Panc1 (cell line): ENCODE results near the gene WDR1. TPM values are rescaled to one million over a fixed set of nuclear protein-coding genes. Genes with fewer than 3 reads are reported as not detected.

ENCODE experiments used
- ATAC-seq: fragments of 200-7000 bp; cut with Tn5 transposase; 2 replicates; pipeline ENCODE4 v1.9.1; 2020; ENCODE audit warnings: mild to moderate bottlenecking, moderate library complexity
- BruUV-seq: library from RNA; stranded (reverse); fragments of 400-500 nt; replicated peaks from 2 replicates; lab custom pipeline; 2021; lab: Mats Ljungman, UMichigan
- CTCF ChIA-PET: fragments of 300-600 bp; sonication (Branson Sonifier 250); formaldehyde crosslinking; loops from one replicate; lab custom pipeline; 2022; ENCODE audit warnings: antibody characterized with exemption; lab: Charles Lee
- POLR2A ChIA-PET: fragments of 300-600 bp; sonication (Branson Sonifier 250); formaldehyde crosslinking; loops from one replicate; lab custom pipeline; 2022; ENCODE audit warnings: antibody characterized with exemption; lab: Charles Lee
- DNase-seq: peaks from one replicate; pipeline ENCODE4 v3.0.0-alpha.2; 2010; ENCODE audit warnings: low read depth, low spot score
- H3K27ac ChIP-seq: 2 replicates; pipeline ENCODE4 v1.5.1; 2011; ENCODE audit warnings: mild to moderate bottlenecking, low read length, inconsistent platforms
- H3K27me3 ChIP-seq: fragments of 200-500 bp; sonication (Bioruptor generic); 2 replicates; pipeline ENCODE4 v1.6.0; 2014; ENCODE audit warnings: low read length, inconsistent platforms; ENCODE audit not compliant: control insufficient read depth, insufficient read depth
- H3K36me3 ChIP-seq: fragments of 200-500 bp; sonication (Bioruptor generic); 2 replicates; pipeline ENCODE4 v1.5.1; 2014; ENCODE audit warnings: inconsistent platforms, mild to moderate bottlenecking, low read length, moderate library complexity; ENCODE audit not compliant: control insufficient read depth, insufficient read depth
- H3K4me1 ChIP-seq: 2 replicates; pipeline ENCODE4 v1.5.1; 2011; ENCODE audit warnings: inconsistent platforms, mild to moderate bottlenecking, low read length, moderate library complexity; ENCODE audit not compliant: control insufficient read depth, insufficient read depth
- H3K4me3 ChIP-seq, 2 experiments: 2 replicates each; pipeline ENCODE4 v1.5.1; 2011 to 2012; ENCODE audit warnings: low read depth in 2 of 2, low read length in 2 of 2, mild to moderate bottlenecking in 2 of 2, inconsistent platforms in 1 of 2, moderate library complexity in 1 of 2
- H3K9me3 ChIP-seq: fragments of 200-500 bp; sonication (Bioruptor generic); 2 replicates; pipeline ENCODE4 v1.5.1; 2014; ENCODE audit warnings: low read depth, mild to moderate bottlenecking, inconsistent platforms, low read length, moderate library complexity; ENCODE audit not compliant: control insufficient read depth, insufficient read depth
- CTCF ChIP-seq: fragments of 450-650 bp; IDR thresholded peaks from 2 replicates; pipeline ENCODE4 v1.5.1; 2017; ENCODE audit warnings: mild to moderate bottlenecking
- POLR2AphosphoS5 ChIP-seq: IDR thresholded peaks from 2 replicates; pipeline ENCODE4 v1.6.1; 2012; ENCODE audit warnings: mild to moderate bottlenecking, low read depth, low read length, moderate library complexity
- REST ChIP-seq, 2 experiments: IDR thresholded peaks; 2 replicates each; pipeline ENCODE4 v1.6.1; 2011 to 2012; ENCODE audit warnings: low read depth in 2 of 2, control low read depth in 1 of 2, low read length in 1 of 2, mild to moderate bottlenecking in 1 of 2, moderate library complexity in 1 of 2; ENCODE audit not compliant: insufficient read depth in 1 of 2
- SIN3A ChIP-seq: IDR thresholded peaks from 2 replicates; pipeline ENCODE4 v1.6.1; 2012; ENCODE audit warnings: low read depth, mild to moderate bottlenecking, low read length, moderate library complexity, borderline replicate concordance; ENCODE audit not compliant: insufficient read depth
- TCF7L2 ChIP-seq: IDR thresholded peaks from 2 replicates; pipeline ENCODE4 v1.6.1; 2011; ENCODE audit warnings: mild to moderate bottlenecking, low read depth, low read length, inconsistent platforms
- in situ Hi-C: cut with HindIII; loops from 2 replicates; pipeline ENCODE4 v1.10.0; 2016; ENCODE audit warnings: low sequenced_read_pairs, low pct_unique_long_range_greater_than_20kb
- intact Hi-C: fragments of 100-400 bp; cut with micrococcal nuclease; formaldehyde crosslinking; loops from one replicate; pipeline ENCODE4 v1.10.0; 2022; ENCODE audit not compliant: unreplicated experiment
- total RNA-seq: library from RNA; stranded (reverse); gene quantifications from one replicate; pipeline ENCODE4 v1.2.1, GENCODE V29; 2021; ENCODE audit not compliant: unreplicated experiment

Gene WDR1
- total RNA-seq, 1 experiment from 2014 or later = 260 TPM

GRCh38 chr4:10069075-10069642 lies 47.4 kb downstream of the WDR1 start:
- Histone ChIP-seq H3K4me1 (no peaks in the 10 kb centered on the region), H3K27ac (no peak overlapping the region), H3K9me3 (no peaks in the 10 kb centered on the region), H3K4me3 (no peak overlapping the region), H3K36me3 (no peaks in the 10 kb centered on the region; the same call in 1 of the 2 replicates), H3K27me3 (no peaks in the 10 kb centered on the region)
- ATAC-seq (no peak), DNase-seq (no peak)
- ChIA-PET CTCF (no interaction called here), POLR2A (no interaction called here)
- in situ Hi-C loops (no loop called here), intact Hi-C loops (no loop called here)
- no peak for TF ChIP-seq SIN3A
- TF ChIP-seq CTCF = no peak
- no peak for TF ChIP-seq TCF7L2
- TF ChIP-seq REST (IDR thresholded peaks at IDR 0.05; ENCODE audit: insufficient read depth in 1 of 2, low read depth in 2 of 2, low read length in 1 of 2) = no peak
- no peak for TF ChIP-seq POLR2AphosphoS5
- no TSS peak for BruUV-seq

GRCh38 chr4:10066670-10067651 lies 49.6 kb downstream of the WDR1 start:
- Histone ChIP-seq H3K36me3 (no peaks in the 10 kb centered on the region), H3K27me3 (no peaks in the 10 kb centered on the region), H3K27ac (no peak overlapping the region), H3K4me1 (no peaks in the 10 kb centered on the region), H3K4me3 (no peak overlapping the region), H3K9me3 (no peaks in the 10 kb centered on the region)
- DNase-seq = no peak
- intact Hi-C loops (no loop called here), in situ Hi-C loops (no loop called here)
- ChIA-PET CTCF (interaction anchor here (0.9 kb wide), 1 partner anchor 363 kb away, joined by 3 read pairs; no protein-coding TSS in a partner anchor), POLR2A (no interaction called here)
- TF ChIP-seq POLR2AphosphoS5 (no peak), TCF7L2 (no peak), REST (IDR thresholded peaks at IDR 0.05; ENCODE audit: insufficient read depth in 1 of 2, low read depth in 2 of 2, low read length in 1 of 2) (no peak), SIN3A (no peak), CTCF (no peak)
- ATAC-seq = no peak
- BruUV-seq = no TSS peak
